MM.1S (cell line): ENCODE results near the gene NHLRC1.

Experiments used
- DNase-seq: peaks from one replicate; pipeline ENCODE4 v3.0.0-alpha.2; 2015
- H2AFZ ChIP-seq: fragments of 300-600 bp; sonication (generic); 2 replicates; pipeline ENCODE4 v1.6.0; 2016; ENCODE audit warnings: antibody characterized with exemption, low read length
- H3F3A ChIP-seq: fragments of 300-600 bp; sonication (generic); 2 replicates; pipeline ENCODE4 v1.6.1; 2016; ENCODE audit warnings: mild to moderate bottlenecking, antibody characterized with exemption, low read length, moderate library complexity, mixed read lengths; ENCODE audit not compliant: insufficient read depth
- H3K27ac ChIP-seq: fragments of 300-600 bp; sonication (generic); 2 replicates; pipeline ENCODE4 v1.5.1; 2016; ENCODE audit warnings: mild to moderate bottlenecking, low read length
- H3K27me3 ChIP-seq: fragments of 300-600 bp; sonication (generic); replicated peaks from 2 replicates; pipeline ENCODE4 v1.6.0; 2016; ENCODE audit warnings: low read length; ENCODE audit not compliant: insufficient read depth
- H3K36me3 ChIP-seq: fragments of 300-600 bp; sonication (generic); replicated peaks from 2 replicates; pipeline ENCODE4 v1.6.1; 2016; ENCODE audit warnings: mild to moderate bottlenecking, low read length, mixed read lengths; ENCODE audit not compliant: insufficient read depth
- H3K4me1 ChIP-seq: fragments of 300-600 bp; sonication (generic); 2 replicates; pipeline ENCODE4 v1.6.1; 2016; ENCODE audit warnings: low read length, mixed read lengths
- H3K4me2 ChIP-seq: fragments of 300-600 bp; sonication (generic); 2 replicates; pipeline ENCODE4 v1.6.0; 2016; ENCODE audit warnings: low read depth, low read length
- H3K4me3 ChIP-seq: fragments of 300-600 bp; sonication (generic); 2 replicates; pipeline ENCODE4 v1.5.1; 2016; ENCODE audit warnings: low read length, mixed read lengths
- H3K79me2 ChIP-seq: fragments of 300-600 bp; sonication (generic); 2 replicates; pipeline ENCODE4 v1.6.1; 2016; ENCODE audit warnings: mixed run types, low read length, mixed read lengths
- H3K9ac ChIP-seq: fragments of 300-600 bp; sonication (generic); 2 replicates; pipeline ENCODE4 v1.6.1; 2016; ENCODE audit warnings: low read length, mixed read lengths
- H3K9me2 ChIP-seq: fragments of 300-600 bp; sonication (generic); replicated peaks from 2 replicates; pipeline ENCODE4 v1.6.1; 2016; ENCODE audit warnings: mild to moderate bottlenecking, low read length, mixed read lengths; ENCODE audit not compliant: insufficient read depth
- H3K9me3 ChIP-seq: fragments of 300-600 bp; sonication (generic); replicated peaks from 2 replicates; pipeline ENCODE4 v1.6.1; 2016; ENCODE audit warnings: mild to moderate bottlenecking, low read length, mixed read lengths; ENCODE audit not compliant: insufficient read depth
- H4K20me1 ChIP-seq: fragments of 300-600 bp; sonication (generic); 2 replicates; pipeline ENCODE4 v1.6.1; 2016; ENCODE audit warnings: mild to moderate bottlenecking, low read length, moderate library complexity, mixed read lengths; ENCODE audit not compliant: insufficient read depth
- CTCF ChIP-seq: fragments of 300-600 bp; sonication (generic); IDR thresholded peaks from 2 replicates; pipeline ENCODE4 v1.5.1; 2016; ENCODE audit warnings: antibody characterized with exemption, low read length, mixed read lengths
- EZH2 ChIP-seq: fragments of 300-600 bp; sonication (generic); optimal IDR thresholded peaks from 2 replicates; pipeline ENCODE3; 2017; ENCODE audit warnings: low read depth, mild to moderate bottlenecking, antibody characterized with exemption, low read length, mixed read lengths
- EZH2phosphoT487 ChIP-seq: fragments of 300-600 bp; sonication (generic); IDR thresholded peaks from 2 replicates; pipeline ENCODE4 v1.6.1; 2018; ENCODE audit warnings: antibody characterized with exemption, low read length

NHLRC1 gene

GRCh38 chr6:18166312-18167036, 44.0 kb upstream of the NHLRC1 start:
- Histone ChIP-seq H3K27me3 (no peaks in the 10 kb centered on the region), H3K9ac (no peak overlapping the region), H3K4me3 (no peak overlapping the region), H3K9me3 (no peaks in the 10 kb centered on the region), H3K9me2 (no peaks in the 10 kb centered on the region), H2AFZ (no peak overlapping the region), H4K20me1 (no peaks in the 10 kb centered on the region), H3F3A (no peaks in the 10 kb centered on the region), H3K79me2 (no peaks in the 10 kb centered on the region), H3K4me2 (no peak overlapping the region), H3K4me1 (no peaks in the 10 kb centered on the region), H3K36me3 (no peaks in the 10 kb centered on the region), H3K27ac (no peak overlapping the region)
- no peak for TF ChIP-seq EZH2
- no peak for TF ChIP-seq CTCF
- no peak for TF ChIP-seq EZH2phosphoT487
- DNase-seq: no peak

- no peak for TF ChIP-seq EZH2phosphoT487
- no peak for TF ChIP-seq CTCF
- Histone ChIP-seq H2AFZ (no peak overlapping the region), H3K27me3 (no peaks in the 10 kb centered on the region), H3K36me3 (no peaks in the 10 kb centered on the region), H3K4me3 (no peak overlapping the region), H3K4me2 (no peak overlapping the region), H3K79me2 (no peaks in the 10 kb centered on the region), H3K27ac (no peak overlapping the region), H4K20me1 (no peaks in the 10 kb centered on the region), H3K9me3 (no peaks in the 10 kb centered on the region), H3K9me2 (no peaks in the 10 kb centered on the region), H3F3A (no peaks in the 10 kb centered on the region), H3K4me1 (no peaks in the 10 kb centered on the region), H3K9ac (no peak overlapping the region)
- DNase-seq: no peak
Measured at GRCh38 chr6:18165751-18166150, 43.3 kb upstream of the NHLRC1 start.

- Histone ChIP-seq H4K20me1 (no peaks in the 10 kb centered on the region), H3K27ac (no peak overlapping the region), H3K4me3 (no peak overlapping the region), H3K4me1 (no peaks in the 10 kb centered on the region), H3K9me2 (no peaks in the 10 kb centered on the region), H3K9ac (no peak overlapping the region), H3F3A (no peaks in the 10 kb centered on the region), H3K79me2 (no peaks in the 10 kb centered on the region), H2AFZ (no peak overlapping the region), H3K27me3 (no peaks in the 10 kb centered on the region), H3K4me2 (no peak overlapping the region), H3K9me3 (no peaks in the 10 kb centered on the region), H3K36me3 (no peaks in the 10 kb centered on the region)
- DNase-seq: no peak
- TF ChIP-seq CTCF (no peak), EZH2 (no peak), EZH2phosphoT487 (no peak)
Measured at GRCh38 chr6:18162401-18162800, 39.9 kb upstream of the NHLRC1 start.
